GM18499 (cell line): ENCODE results near the gene SELENOV.

Experiments used
- ATAC-seq: cut with Tn5 transposase; IDR thresholded peaks from one replicate; pipeline ENCODE4 v1.9.1; 2021; ENCODE audit warnings: moderate number of reproducible peaks; ENCODE audit not compliant: insufficient read depth, unreplicated experiment

SELENOV gene

GRCh38 chr19:39492225-39492624 lies 22.7 kb upstream of the SELENOV start:
- no peak for ATAC-seq

- ATAC-seq: no peak
These were observed 22.2 kb upstream of the SELENOV start for GRCh38 chr19:39492788-39493187.

- ATAC-seq: no peak
These were observed 20.3 kb upstream of the SELENOV start for GRCh38 chr19:39494661-39495060.

- no peak for ATAC-seq
These were observed 18.9 kb upstream of the SELENOV start for GRCh38 chr19:39496063-39496462.

GRCh38 chr19:39497701-39497995 lies 17.3 kb upstream of the SELENOV start:
- no peak for ATAC-seq

DNA sequence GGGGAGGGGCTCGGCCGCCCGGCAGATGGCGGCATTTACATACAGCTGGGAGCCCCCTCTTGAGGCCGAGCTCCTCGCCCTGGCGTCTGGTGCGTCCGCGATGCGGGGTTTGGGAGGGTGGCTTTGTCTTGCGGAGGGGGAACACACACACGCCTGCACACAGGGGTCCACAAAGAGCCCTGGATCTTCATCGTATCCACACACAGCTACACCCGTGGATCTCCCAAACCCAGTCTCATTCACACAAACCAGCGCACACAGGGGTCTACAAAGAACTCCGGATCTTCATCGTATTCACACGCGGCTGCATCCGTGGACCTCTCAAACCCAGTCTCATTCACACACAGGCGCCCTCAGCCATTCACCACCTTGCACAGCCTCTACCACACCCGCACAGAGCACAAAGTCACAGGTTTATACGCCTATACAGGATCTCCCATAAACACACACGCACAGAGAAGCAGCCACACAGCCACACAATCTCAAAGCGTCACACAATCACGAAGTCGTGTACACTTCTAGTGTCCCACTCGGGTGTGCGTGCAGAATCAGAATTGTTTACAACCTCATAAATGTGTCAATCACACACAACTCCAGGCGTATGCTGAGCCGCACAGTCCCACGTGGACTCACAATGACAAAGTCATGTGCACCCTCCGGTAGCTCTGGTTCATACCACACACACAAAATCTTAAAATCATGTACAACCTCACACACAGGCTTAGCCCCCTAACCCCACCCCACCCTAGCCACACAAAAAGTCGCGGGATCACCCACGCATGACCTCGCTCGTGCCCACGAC lies 16.7 kb upstream of the SELENOV start:
- ATAC-seq: no peak

GRCh38 chr19:39498798-39499642 lies 15.9 kb upstream of the SELENOV start, which contains the start of gene DLL3:
DLL3 (plus strand) TSS chr19:39498947; CDS start chr19:39498975, 28 bp downstream.
- ATAC-seq: no peak

DNA sequence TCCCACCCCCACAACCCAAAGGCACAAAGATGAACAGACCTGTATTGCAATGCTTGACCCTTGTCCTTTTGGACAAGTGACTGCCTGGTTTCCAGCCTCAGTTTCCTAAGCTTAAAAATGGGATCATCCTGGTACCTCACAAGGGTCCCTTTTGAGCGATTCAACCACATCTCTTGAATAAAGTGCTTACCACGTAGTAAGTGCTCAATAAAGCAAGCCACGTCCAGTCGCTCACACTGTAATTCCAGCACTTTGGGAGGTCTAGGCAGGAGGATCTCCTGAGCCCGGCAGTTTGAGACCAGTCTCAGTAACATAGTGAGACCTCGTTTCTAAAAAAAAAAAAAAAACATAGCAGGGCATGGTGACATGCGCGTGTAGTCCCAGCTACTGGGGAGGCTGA lies 15.0 kb upstream of the SELENOV start:
- no peak for ATAC-seq

DNA sequence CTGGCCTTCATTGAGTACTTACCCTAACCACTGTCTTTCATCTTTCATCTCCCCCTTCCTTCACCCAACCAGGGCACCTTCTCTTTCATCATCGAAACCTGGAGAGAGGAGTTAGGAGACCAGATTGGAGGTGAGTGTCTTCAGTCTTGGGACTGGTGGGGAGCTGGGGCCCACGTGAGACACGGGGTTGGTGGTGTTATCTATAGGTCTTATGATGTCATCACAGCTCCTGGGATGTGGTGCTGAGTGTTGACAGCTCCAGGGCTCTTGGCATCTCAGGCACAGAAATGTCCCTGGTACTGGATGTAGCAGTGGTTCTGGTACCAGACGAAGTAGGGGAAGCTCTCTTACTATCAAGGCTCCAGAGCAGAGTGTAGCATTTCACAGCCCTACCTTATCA lies 14.4 kb upstream of the SELENOV start:
- ATAC-seq: no peak

DNA sequence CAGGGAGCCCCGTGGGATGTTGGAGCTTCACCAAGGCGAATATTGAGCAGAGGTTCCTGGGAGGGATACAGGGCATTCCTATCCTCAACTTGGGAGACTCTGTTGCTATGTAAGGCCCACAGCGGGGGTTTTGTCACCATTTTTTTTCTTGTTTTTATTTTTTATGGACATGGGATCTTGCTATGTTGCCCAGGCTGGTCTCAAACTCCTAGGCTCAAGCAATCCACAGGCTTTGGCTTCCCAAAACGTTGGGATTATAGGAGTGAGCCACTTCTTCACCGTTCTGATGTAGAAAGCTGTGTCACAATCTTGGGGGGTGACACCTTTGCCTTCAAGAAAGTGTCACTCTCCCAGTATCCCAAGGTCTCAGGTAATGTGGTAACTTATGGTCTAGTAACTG lies 13.6 kb upstream of the SELENOV start:
- ATAC-seq: no peak

DNA sequence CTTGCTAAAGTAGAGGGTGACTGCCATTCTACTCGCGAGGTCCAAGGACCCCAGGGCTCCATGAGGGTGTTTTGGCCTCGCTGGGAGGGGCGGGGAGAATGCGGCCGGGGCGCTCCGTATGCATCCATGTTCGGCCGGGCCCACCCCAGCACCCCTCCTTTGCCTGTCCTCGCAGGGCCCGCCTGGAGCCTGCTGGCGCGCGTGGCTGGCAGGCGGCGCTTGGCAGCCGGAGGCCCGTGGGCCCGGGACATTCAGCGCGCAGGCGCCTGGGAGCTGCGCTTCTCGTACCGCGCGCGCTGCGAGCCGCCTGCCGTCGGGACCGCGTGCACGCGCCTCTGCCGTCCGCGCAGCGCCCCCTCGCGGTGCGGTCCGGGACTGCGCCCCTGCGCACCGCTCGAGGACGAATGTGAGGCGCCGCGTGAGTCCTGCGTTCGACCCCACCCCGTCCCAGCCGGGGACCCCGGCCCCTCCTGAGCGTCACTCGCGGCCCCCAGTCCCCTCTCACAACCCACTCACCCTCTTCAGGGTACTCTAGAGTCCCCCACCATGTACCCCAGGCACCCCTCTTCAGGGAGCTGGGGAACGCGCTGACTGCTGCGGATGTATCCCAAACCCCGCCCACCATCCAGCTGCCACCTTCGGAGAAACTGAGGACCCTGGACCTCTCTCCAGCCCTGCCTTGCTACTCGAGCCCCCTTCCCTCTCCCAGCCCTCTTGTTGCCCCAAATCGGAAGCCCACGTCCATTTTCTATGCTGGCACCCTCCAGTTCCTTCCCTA lies 12.1 kb upstream of the SELENOV start:
- no peak for ATAC-seq

- ATAC-seq: no peak
These were observed 8.4 kb upstream of the SELENOV start for GRCh38 chr19:39506598-39506943.

DNA sequence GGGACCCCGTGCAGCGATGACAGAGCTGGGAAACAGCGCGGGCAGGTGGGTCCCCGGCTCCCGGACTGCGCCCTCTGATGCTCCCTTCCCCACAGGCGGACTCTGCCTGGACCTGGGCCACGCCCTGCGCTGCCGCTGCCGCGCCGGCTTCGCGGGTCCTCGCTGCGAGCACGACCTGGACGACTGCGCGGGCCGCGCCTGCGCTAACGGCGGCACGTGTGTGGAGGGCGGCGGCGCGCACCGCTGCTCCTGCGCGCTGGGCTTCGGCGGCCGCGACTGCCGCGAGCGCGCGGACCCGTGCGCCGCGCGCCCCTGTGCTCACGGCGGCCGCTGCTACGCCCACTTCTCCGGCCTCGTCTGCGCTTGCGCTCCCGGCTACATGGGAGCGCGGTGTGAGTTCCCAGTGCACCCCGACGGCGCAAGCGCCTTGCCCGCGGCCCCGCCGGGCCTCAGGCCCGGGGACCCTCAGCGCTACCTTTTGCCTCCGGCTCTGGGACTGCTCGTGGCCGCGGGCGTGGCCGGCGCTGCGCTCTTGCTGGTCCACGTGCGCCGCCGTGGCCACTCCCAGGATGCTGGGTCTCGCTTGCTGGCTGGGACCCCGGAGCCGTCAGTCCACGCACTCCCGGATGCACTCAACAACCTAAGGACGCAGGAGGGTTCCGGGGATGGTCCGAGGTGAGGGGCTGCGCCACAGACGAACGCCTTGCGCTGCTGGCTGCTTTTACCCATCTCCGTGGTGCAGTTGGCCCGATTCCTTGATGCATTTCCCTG lies 7.8 kb upstream of the SELENOV start:
- ATAC-seq: no peak

- no peak for ATAC-seq
These were observed 7.1 kb upstream of the SELENOV start for GRCh38 chr19:39507715-39508364.

GRCh38 chr19:39508629-39509028 lies 6.3 kb upstream of the SELENOV start:
- no peak for ATAC-seq

- ATAC-seq: no peak
These were observed 5.7 kb upstream of the SELENOV start for GRCh38 chr19:39509233-39509632.

DNA sequence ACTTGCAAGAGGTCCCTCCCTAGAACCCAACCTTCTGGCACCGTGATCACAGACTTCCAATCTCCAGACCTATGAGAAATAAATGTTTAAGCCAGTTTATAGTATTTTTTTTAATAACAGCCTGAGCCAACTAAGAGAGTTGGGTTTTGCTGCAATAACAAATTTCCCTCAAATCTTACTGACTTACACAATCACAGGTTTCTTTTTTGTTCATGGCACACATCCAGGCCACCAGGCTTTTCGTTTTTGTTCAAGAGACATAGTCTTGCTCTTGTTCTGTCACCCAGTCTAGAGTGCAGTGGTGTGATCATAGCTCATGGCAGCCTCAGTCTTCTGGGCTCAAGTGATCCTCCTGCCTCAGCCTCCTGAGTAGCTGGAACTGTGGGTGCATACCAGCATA lies 2.0 kb upstream of the SELENOV start:
- ATAC-seq: no peak

DNA sequence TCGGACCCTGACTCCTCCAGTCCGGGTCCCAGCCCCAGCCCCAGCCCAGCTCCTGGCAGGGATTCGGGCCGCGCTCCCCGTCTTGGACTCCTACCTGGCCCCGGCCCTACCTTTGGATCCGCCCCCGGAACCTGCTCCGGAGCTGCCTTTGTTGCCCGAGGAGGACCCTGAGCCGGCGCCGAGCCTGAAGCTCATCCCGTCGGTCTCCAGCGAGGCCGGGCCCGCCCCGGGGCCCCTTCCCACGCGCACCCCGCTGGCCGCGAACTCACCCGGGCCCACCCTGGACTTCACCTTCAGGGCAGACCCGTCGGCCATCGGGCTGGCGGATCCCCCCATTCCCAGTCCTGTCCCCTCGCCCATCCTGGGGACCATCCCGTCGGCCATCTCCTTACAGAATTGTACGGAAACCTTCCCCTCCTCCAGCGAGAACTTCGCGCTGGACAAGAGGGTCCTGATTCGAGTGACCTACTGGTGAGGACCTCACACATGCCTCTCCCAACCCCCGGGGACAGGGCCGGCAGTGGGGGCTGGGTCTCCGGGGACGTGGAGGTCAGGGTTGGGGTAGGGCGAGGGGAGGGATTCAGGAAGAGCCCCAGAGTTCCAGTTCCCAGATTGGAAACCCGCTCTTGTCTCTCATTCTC lies 732 bp downstream of the SELENOV start:
- no peak for ATAC-seq

DNA sequence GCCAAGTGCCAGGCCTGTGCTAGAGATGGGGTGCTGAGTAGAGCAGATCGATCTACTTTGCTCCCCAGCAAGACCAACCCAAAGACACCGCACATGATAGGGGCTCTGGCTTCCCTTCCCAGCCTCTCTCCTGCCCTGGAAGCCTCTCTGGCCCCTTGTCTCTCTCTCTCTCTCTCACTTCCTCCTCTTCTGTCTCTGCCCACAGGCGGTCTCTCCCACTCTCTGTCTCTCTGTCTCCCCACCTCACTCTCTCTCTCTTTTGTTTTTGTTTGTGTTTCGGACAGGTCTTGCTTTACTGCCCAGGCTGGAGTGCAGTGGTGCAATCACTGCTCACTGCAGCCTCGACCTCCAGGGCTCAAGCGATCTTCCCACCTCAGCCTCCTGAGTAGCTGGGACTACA lies 1.3 kb downstream of the SELENOV start:
- no peak for ATAC-seq
